ENCODE results near the gene ERCC2.

- TF ChIP-seq CTCF (IDR thresholded peaks at IDR 0.05; ENCODE audit: low read depth, low read length, poor library complexity, severe bottlenecking) (no peak), EZH2phosphoT487 (IDR thresholded peaks at IDR 0.05; ENCODE audit: borderline replicate concordance, low read length) (no peak)
Observed at GRCh38 chr19:45404557-45405434, 34.4 kb upstream of the ERCC2 start, which contains the start of gene PPP1R13L.

Measured in DOHH2 (cell line).